KMS-11 (cell line): ENCODE measurements around the gene GP9.

Experiments used
- H2AFZ ChIP-seq: fragments of 200-600 bp; sonication (generic); 2 replicates; pipeline ENCODE4 v1.6.1; 2016; ENCODE audit warnings: antibody characterized with exemption, mixed run types, low read depth
- H3K27ac ChIP-seq: fragments of 200-600 bp; sonication (generic); 2 replicates; pipeline ENCODE4 v1.6.1; 2016; ENCODE audit warnings: mild to moderate bottlenecking, mixed run types
- H3K27me3 ChIP-seq: fragments of 200-600 bp; sonication (generic); 2 replicates; pipeline ENCODE4 v1.6.1; 2017; ENCODE audit warnings: mild to moderate bottlenecking, low read depth, mixed run types, moderate library complexity; ENCODE audit not compliant: insufficient read depth
- H3K36me3 ChIP-seq: fragments of 200-600 bp; sonication (generic); 2 replicates; pipeline ENCODE4 v1.6.1; 2017; ENCODE audit warnings: mild to moderate bottlenecking, mixed run types; ENCODE audit not compliant: insufficient read depth
- H3K4me1 ChIP-seq: fragments of 200-600 bp; sonication (generic); 2 replicates; pipeline ENCODE4 v1.6.1; 2016; ENCODE audit warnings: mild to moderate bottlenecking, low read depth, mixed run types; ENCODE audit not compliant: poor library complexity, severe bottlenecking
- H3K4me2 ChIP-seq: fragments of 200-600 bp; sonication (generic); 2 replicates; pipeline ENCODE4 v1.7.0; 2016; ENCODE audit warnings: mild to moderate bottlenecking, mixed run types
- H3K4me3 ChIP-seq: fragments of 200-600 bp; sonication (generic); IDR thresholded peaks from 2 replicates; pipeline ENCODE4 v1.6.1; 2017; ENCODE audit warnings: low read depth, low read length, mixed read lengths; ENCODE audit not compliant: insufficient read depth
- H3K79me2 ChIP-seq: fragments of 200-600 bp; sonication (generic); 2 replicates; pipeline ENCODE4 v1.6.1; 2016; ENCODE audit warnings: low read depth, mixed run types; ENCODE audit not compliant: insufficient read depth
- H3K9ac ChIP-seq: fragments of 200-600 bp; sonication (generic); 2 replicates; pipeline ENCODE4 v1.6.1; 2016; ENCODE audit warnings: mild to moderate bottlenecking, mixed run types
- H4K20me1 ChIP-seq: fragments of 200-600 bp; sonication (generic); 2 replicates; pipeline ENCODE4 v1.6.1; 2016; ENCODE audit warnings: mild to moderate bottlenecking, mixed run types; ENCODE audit not compliant: insufficient read depth
- CTCF ChIP-seq: fragments of 200-600 bp; sonication (generic); conservative IDR thresholded peaks from 2 replicates; pipeline ENCODE4 v1.6.1; 2017; ENCODE audit warnings: low read depth, mild to moderate bottlenecking, antibody characterized with exemption, low read length, moderate library complexity, mixed read lengths

GP9 gene

GRCh38 chr3:129054605-129055104, 5.9 kb upstream of the GP9 start:
- H3K27ac ChIP-seq = no peak overlapping the region
- no peaks in the 10 kb centered on the region for H3K79me2 ChIP-seq
- no peak overlapping the region for H3K4me2 ChIP-seq
- H3K4me1 ChIP-seq = peaks cover 32% of the 10 kb centered on the region
- H3K9ac ChIP-seq = no peak overlapping the region
- no peak overlapping the region for H2AFZ ChIP-seq
- no peaks in the 10 kb centered on the region for H3K27me3 ChIP-seq
- no peak for TF ChIP-seq CTCF
- no peaks in the 10 kb centered on the region for H3K36me3 ChIP-seq
- no peak overlapping the region for H3K4me3 ChIP-seq
- no peaks in the 10 kb centered on the region for H4K20me1 ChIP-seq

GRCh38 chr3:129056451-129057173, 4.0 kb upstream of the GP9 start:
- H3K27ac ChIP-seq = no peak overlapping the region
- no peaks in the 10 kb centered on the region for H3K36me3 ChIP-seq
- H3K79me2 ChIP-seq = no peaks in the 10 kb centered on the region
- no peak overlapping the region for H3K9ac ChIP-seq
- peaks cover 34% of the 10 kb centered on the region for H3K4me1 ChIP-seq
- no peak for TF ChIP-seq CTCF
- no peak overlapping the region for H3K4me2 ChIP-seq
- H3K27me3 ChIP-seq = no peaks in the 10 kb centered on the region
- H4K20me1 ChIP-seq = no peaks in the 10 kb centered on the region
- H3K4me3 ChIP-seq = no peak overlapping the region
- H2AFZ ChIP-seq = no peak overlapping the region

DNA sequence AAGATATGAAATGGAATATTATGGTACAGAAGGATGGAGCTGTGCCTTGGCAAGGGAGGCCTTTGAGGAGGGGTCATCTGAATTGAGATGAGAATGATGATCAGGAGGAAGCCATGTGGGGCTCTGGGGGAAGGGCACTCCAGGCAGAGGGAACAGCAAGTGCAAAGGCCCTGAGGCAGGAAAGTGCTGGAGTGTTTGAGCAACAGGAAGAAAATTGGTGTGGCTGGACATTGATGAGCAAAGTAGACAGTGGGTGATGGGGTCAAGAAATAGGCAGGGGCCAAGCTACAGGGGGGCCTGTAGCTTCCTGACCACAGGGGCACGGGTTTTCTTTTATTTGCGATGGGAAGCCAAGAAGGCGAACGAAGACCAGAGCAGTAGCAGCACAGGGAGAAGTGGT, 3.3 kb upstream of the GP9 start:
- Histone ChIP-seq H2AFZ (no peak overlapping the region), H4K20me1 (no peaks in the 10 kb centered on the region), H3K9ac (no peak overlapping the region), H3K4me3 (no peak overlapping the region), H3K27me3 (no peaks in the 10 kb centered on the region), H3K36me3 (no peaks in the 10 kb centered on the region), H3K79me2 (no peaks in the 10 kb centered on the region), H3K27ac (no peak overlapping the region), H3K4me2 (no peak overlapping the region), H3K4me1 (peaks cover 34% of the 10 kb centered on the region)
- no peak for TF ChIP-seq CTCF

- Histone ChIP-seq H3K4me2 (peak overlapping the region; percentile 41), H3K9ac (peak overlapping the region; percentile 23; the same call in 1 of the 2 replicates), H3K4me1 (peaks cover 33% of the 10 kb centered on the region), H3K27ac (peak overlapping the region; percentile 57), H2AFZ (peak overlapping the region; percentile 20; the same call in 1 of the 2 replicates), H3K79me2 (no peaks in the 10 kb centered on the region), H3K4me3 (no peak overlapping the region), H4K20me1 (no peaks in the 10 kb centered on the region), H3K27me3 (no peaks in the 10 kb centered on the region), H3K36me3 (no peaks in the 10 kb centered on the region)
- TF ChIP-seq CTCF = no peak; the same call in 1 of the 2 replicates
Measured at GRCh38 chr3:129058441-129059200, 2.0 kb upstream of the GP9 start.
